B cell (primary cell): Measurements from ENCODE around the gene CRAT. TPM values are rescaled to one million over a fixed set of nuclear protein-coding genes. Genes with fewer than 3 reads are reported as not detected.
"Not testable (repeated sequence)": the region's sequence is repeated elsewhere in the genome, so short reads cannot be mapped to it uniquely, and the experiment has no call there.

Source experiments
- ATAC-seq: fragments of 200-7000 bp; cut with Tn5 transposase; one replicate; pipeline ENCODE4 v1.10.0; 2021; ENCODE audit warnings: low read depth, mild to moderate bottlenecking, moderate number of reproducible peaks, moderate library complexity
- CTCF ChIA-PET: fragments of 350-600 bp; sonication (Branson Sonifier 250); formaldehyde crosslinking; loops from one replicate; lab custom pipeline; 2021; ENCODE audit warnings: antibody characterized with exemption, inconsistent platforms; lab: Charles Lee
- POLR2A ChIA-PET: fragments of 350-600 bp; sonication (Branson Sonifier 250); formaldehyde crosslinking; loops from one replicate; lab custom pipeline; 2021; ENCODE audit warnings: antibody characterized with exemption; lab: Charles Lee
- DNase-seq: peaks from one replicate; pipeline ENCODE4 v3.0.0; 2013
- H2AFZ ChIP-seq: 2 replicates; pipeline ENCODE4 v1.6.1; 2012; ENCODE audit warnings: mild to moderate bottlenecking, low read depth, low read length; ENCODE audit not compliant: insufficient read depth, poor library complexity, severe bottlenecking
- H3K27ac ChIP-seq, 2 donors: 1 replicate in 1 of 2; 2 replicates in 1 of 2; pipeline ENCODE4 v1.5.1; 2012 to 2013; ENCODE audit warnings: low read length in 2 of 2, mild to moderate bottlenecking in 2 of 2, moderate library complexity in 1 of 2
- H3K27me3 ChIP-seq, 4 experiments: fragments of 200-600 bp in 1 of 4; sonication (generic) in 1 of 4; replicated peaks in 1 of 4; 1 replicate in 2 of 4; 2 replicates in 2 of 4; pipeline versions ENCODE4 v1.6.1 to v1.7.0; 2013 to 2016; ENCODE audit warnings: low read length in 3 of 4, mild to moderate bottlenecking in 2 of 4, mixed read lengths in 1 of 4, moderate library complexity in 1 of 4; ENCODE audit not compliant: insufficient read depth in 4 of 4, control insufficient read depth in 3 of 4; ENCODE audit errors: control extremely low read depth in 1 of 4
- H3K36me3 ChIP-seq, 2 experiments: replicated peaks in 1 of 2; 1 replicate in 1 of 2; 2 replicates in 1 of 2; pipeline versions ENCODE4 v1.6.1 to v1.7.1; 2013; ENCODE audit warnings: low read length in 1 of 2; ENCODE audit not compliant: insufficient read depth in 2 of 2, control insufficient read depth in 1 of 2; ENCODE audit errors: control extremely low read depth in 1 of 2, extremely low read depth in 1 of 2
- H3K4me1 ChIP-seq, 2 donors: fragments of 200-600 bp in 1 of 2; sonication (generic) in 1 of 2; 1 replicate in 1 of 2; 2 replicates in 1 of 2; pipeline versions ENCODE4 v1.5.1 to v1.6.1; 2013 to 2017; ENCODE audit warnings: low read length in 2 of 2; ENCODE audit not compliant: control insufficient read depth in 2 of 2, insufficient read depth in 2 of 2
- H3K4me2 ChIP-seq: replicated peaks from 2 replicates; pipeline ENCODE3; 2012; ENCODE audit warnings: mild to moderate bottlenecking, low read depth, low read length; ENCODE audit not compliant: poor library complexity, severe bottlenecking
- H3K4me3 ChIP-seq, 5 experiments: fragments of 200-600 bp in 1 of 5; sonication (generic) in 1 of 5; 1 replicate in 3 of 5; 2 replicates in 2 of 5; pipeline versions ENCODE4 v1.5.1 to v1.7.0; 2011 to 2016; ENCODE audit warnings: low read length in 4 of 5, mild to moderate bottlenecking in 4 of 5, low read depth in 2 of 5, control low read depth in 1 of 5, moderate library complexity in 1 of 5; ENCODE audit not compliant: insufficient read depth in 1 of 5; ENCODE audit errors: control extremely low read depth in 1 of 5, extremely low read depth in 1 of 5
- H3K79me2 ChIP-seq: fragments of 200-600 bp; sonication (generic); one replicate; pipeline ENCODE4 v1.6.0; 2016; ENCODE audit warnings: low read length; ENCODE audit not compliant: control insufficient read depth, insufficient read depth
- H3K9ac ChIP-seq: fragments of 200-600 bp; sonication (generic); 2 replicates; pipeline ENCODE4 v1.6.1; 2017; ENCODE audit warnings: mild to moderate bottlenecking, low read length, moderate library complexity
- H3K9me3 ChIP-seq, 3 donors: one replicate each; pipeline versions ENCODE4 v1.6.1 to v1.7.1; 2013; ENCODE audit warnings: low read length in 2 of 3; ENCODE audit not compliant: control insufficient read depth in 2 of 3, insufficient read depth in 1 of 3; ENCODE audit errors: control extremely low read depth in 1 of 3
- H4K20me1 ChIP-seq: 2 replicates; pipeline ENCODE4 v1.6.0; 2012; ENCODE audit warnings: mild to moderate bottlenecking, low read length; ENCODE audit not compliant: insufficient read depth, control insufficient read depth, poor library complexity, severe bottlenecking
- H3K27ac Mint-ChIP-seq: one replicate; pipeline ENCODE4 v1.8.0; 2021; ENCODE audit warnings: mixed read lengths
- H3K27me3 Mint-ChIP-seq: one replicate; pipeline ENCODE4 v1.8.0; 2021; ENCODE audit warnings: mixed read lengths
- H3K4me1 Mint-ChIP-seq: one replicate; pipeline ENCODE4 v1.8.0; 2021; ENCODE audit warnings: mixed read lengths
- H3K4me3 Mint-ChIP-seq: one replicate; pipeline ENCODE4 v1.8.0; 2021; ENCODE audit warnings: mixed read lengths
- H3K9me3 Mint-ChIP-seq: one replicate; pipeline ENCODE4 v1.8.0; 2022; ENCODE audit warnings: mixed read lengths; ENCODE audit not compliant: insufficient read depth
- CTCF ChIP-seq: fragments of 200-600 bp; IDR thresholded peaks from one replicate; pipeline ENCODE4 v1.8.0; 2022; ENCODE audit warnings: antibody characterized with exemption, mild to moderate bottlenecking
- EZH2 ChIP-seq: IDR thresholded peaks from 2 replicates; pipeline ENCODE4 v1.6.1; 2012; ENCODE audit warnings: borderline replicate concordance, low read depth, mild to moderate bottlenecking, moderate library complexity, low read length; ENCODE audit not compliant: insufficient read depth, poor library complexity, severe bottlenecking
- WGBS: methylation state at CpG from one replicate; pipeline ENCODE4 v1.1.5; 2013; ENCODE audit warnings: missing lambda C conversion rate; ENCODE audit not compliant: insufficient coverage; 5-methylcytosine and 5-hydroxymethylcytosine counted together
- intact Hi-C: fragments of 100-400 bp; cut with micrococcal nuclease; formaldehyde crosslinking; loops from one replicate; pipeline ENCODE4 v1.10.0; 2022
- polyA plus RNA-seq: library from polyadenylated mRNA; depleted of rRNA; stranded (reverse); fragments of >200 nt; gene quantifications from 2 replicates; pipeline ENCODE4 v1.2.3, GENCODE V29; 2012
- total RNA-seq, 2 donors: library from RNA; stranded (reverse); fragments of 120-200 nt in 1 of 2; gene quantifications; 1 replicate in 1 of 2; 2 replicates in 1 of 2; pipeline versions ENCODE4 v1.2.3 to v1.2.4, GENCODE V29; 2013 to 2022

Gene CRAT
- total and polyA plus RNA-seq, 2 donors (not counting 1 experiment from before 2014, with no cell fraction given): 8.0 to 14.1 TPM

- no peaks in the 10 kb centered on the region for H3K9me3 ChIP-seq
- no peak overlapping the region for H3K4me2 ChIP-seq
- no peak overlapping the region for H3K9ac ChIP-seq
- peaks cover 0 to 24% of the 10 kb centered on the region in 2 experiments for H3K36me3 ChIP-seq
- H3K27ac Mint-ChIP-seq: no peak overlapping the region
- H3K9me3 Mint-ChIP-seq: no peaks in the 10 kb centered on the region
- DNase-seq (no peak), ATAC-seq (no peak)
- H3K27me3 ChIP-seq: no peaks in the 10 kb centered on the region
- peaks cover 89% of the 10 kb centered on the region for H3K79me2 ChIP-seq
- peaks cover 42% of the 10 kb centered on the region for H4K20me1 ChIP-seq
- TF ChIP-seq CTCF: no peak
- no peak for TF ChIP-seq EZH2
- no peak overlapping the region for H2AFZ ChIP-seq
- H3K4me1 Mint-ChIP-seq: peaks cover 7% of the 10 kb centered on the region
- no peak overlapping the region for H3K27ac ChIP-seq
- no peak overlapping the region for H3K4me3 Mint-ChIP-seq
- H3K4me1 ChIP-seq: peaks cover 0 to 2% of the 10 kb centered on the region in 2 donors
- intact Hi-C loops: loop anchor here (10.0 kb wide), 2 partner anchors 686 to 936 kb away; partner anchors contain the start of genes GPR107 and TOR1B
- ChIA-PET POLR2A (no interaction called here), CTCF (no interaction called here)
- H3K4me3 ChIP-seq: no peak overlapping the region
- 100% methylated on average over 1 of the region's 4 CpGs for WGBS
- H3K27me3 Mint-ChIP-seq: no peaks in the 10 kb centered on the region
These were observed 8.2 kb upstream of the CRAT start for GRCh38 chr9:129118799-129119198.

GRCh38 chr9:129113645-129114304 lies 3.2 kb upstream of the CRAT start:
- Mint-ChIP-seq H3K27ac (no peak overlapping the region), H3K4me1 (peaks cover 25% of the 10 kb centered on the region), H3K4me3 (no peak overlapping the region), H3K27me3 (no peaks in the 10 kb centered on the region), H3K9me3 (no peaks in the 10 kb centered on the region)
- peaks cover 68% of the 10 kb centered on the region for H3K79me2 ChIP-seq
- CTCF ChIA-PET: interaction anchor here (0.6 to 4.4 kb wide), 4 partner anchors 9 to 29 kb away, joined by 3 to 18 read pairs (median 3); no protein-coding TSS in a partner anchor
- no peak for TF ChIP-seq CTCF
- no peak for TF ChIP-seq EZH2
- ATAC-seq (no peak), DNase-seq (no peak)
- no peaks in the 10 kb centered on the region for H3K9me3 ChIP-seq
- peaks cover 7% of the 10 kb centered on the region for H4K20me1 ChIP-seq
- H3K9ac ChIP-seq: no peak overlapping the region
- 77% methylated on average over 16 of the region's 17 CpGs for WGBS
- intact Hi-C loops: loop anchor here (10.0 kb wide), 2 partner anchors 691 to 941 kb away; partner anchors contain the start of genes GPR107 and TOR1B
- no peaks in the 10 kb centered on the region for H3K36me3 ChIP-seq
- no peak overlapping the region for H3K4me2 ChIP-seq
- no peak overlapping the region for H3K27ac ChIP-seq
- POLR2A ChIA-PET: no interaction called here
- no peak overlapping the region for H2AFZ ChIP-seq
- H3K4me3 ChIP-seq: no peak overlapping the region
- peaks cover 12 to 19% of the 10 kb centered on the region in 2 donors for H3K4me1 ChIP-seq
- no peaks in the 10 kb centered on the region for H3K27me3 ChIP-seq

GRCh38 chr9:129112526-129112925 lies 1.9 kb upstream of the CRAT start:
- Mint-ChIP-seq H3K4me1 (peaks cover 25% of the 10 kb centered on the region), H3K4me3 (peak overlapping the region; percentile 96)
- ATAC-seq, DNase-seq, H3K9me3 Mint-ChIP-seq, H3K27ac ChIP-seq, H4K20me1 ChIP-seq, H3K36me3 ChIP-seq, H3K9me3 ChIP-seq, H3K27ac Mint-ChIP-seq, H3K27me3 Mint-ChIP-seq, H3K27me3 ChIP-seq: not testable (repeated sequence)
- intact Hi-C loops: loop anchor here (10.0 kb wide), 2 partner anchors 692 to 942 kb away; partner anchors contain the start of genes GPR107 and TOR1B
- CTCF ChIA-PET: interaction anchor here (0.7 to 4.4 kb wide), 6 partner anchors 9 to 27 kb away, joined by 3 to 18 read pairs (median 4); no protein-coding TSS in a partner anchor
- peak overlapping the region; percentile 86 for H3K9ac ChIP-seq
- peak overlapping the region; percentile 100 for H3K4me2 ChIP-seq
- WGBS: 95% methylated on average over 15 of the region's 17 CpGs
- H3K4me3 ChIP-seq: peak overlapping the region in 1 of 5 experiments; percentile 93
- POLR2A ChIA-PET: interaction anchor here (0.7 kb wide), 1 partner anchor 27 kb away, joined by 3 read pairs; no protein-coding TSS in a partner anchor
- H2AFZ ChIP-seq: peak overlapping the region; percentile 100
- H3K4me1 ChIP-seq: peaks cover 12 to 19% of the 10 kb centered on the region in 2 donors
- H3K79me2 ChIP-seq: peaks cover 56% of the 10 kb centered on the region
